Activated naive CD8-positive, alpha-beta T cell treated with anti-CD3 and anti-CD28 coated beads, Interleukin-2, amount 50 U/mL, for 16 hours (primary cell): ENCODE measurements around the gene MSMB.
"Not testable (repeated sequence)": the region's sequence is repeated elsewhere in the genome, so short reads cannot be mapped to it uniquely, and the experiment has no call there.

Source experiments
- DNase-seq: peaks from one replicate; pipeline ENCODE4 v3.0.0-alpha.2; 2020; ENCODE audit warnings: low read depth, low spot score

Gene MSMB

DNA sequence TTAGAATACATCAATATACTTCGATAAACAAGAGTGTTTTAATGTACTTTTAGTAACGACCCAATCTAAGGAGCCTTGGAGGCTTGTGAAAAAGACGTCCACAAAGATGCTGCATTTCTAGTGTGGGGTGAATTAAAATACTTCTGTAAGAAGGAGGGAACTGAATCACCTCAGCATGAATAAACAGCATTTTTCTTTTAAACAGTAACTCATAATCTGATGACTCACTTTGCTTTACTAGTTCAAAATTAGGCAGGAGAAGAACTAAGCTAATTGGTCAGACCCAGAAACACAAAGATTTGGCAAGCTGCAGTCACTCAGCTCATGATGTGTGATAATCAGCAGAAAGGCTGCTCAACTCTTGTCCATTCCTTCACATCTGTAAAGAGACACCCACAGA lies 39.9 kb downstream of the MSMB start:
- DNase-seq = no peak

DNA sequence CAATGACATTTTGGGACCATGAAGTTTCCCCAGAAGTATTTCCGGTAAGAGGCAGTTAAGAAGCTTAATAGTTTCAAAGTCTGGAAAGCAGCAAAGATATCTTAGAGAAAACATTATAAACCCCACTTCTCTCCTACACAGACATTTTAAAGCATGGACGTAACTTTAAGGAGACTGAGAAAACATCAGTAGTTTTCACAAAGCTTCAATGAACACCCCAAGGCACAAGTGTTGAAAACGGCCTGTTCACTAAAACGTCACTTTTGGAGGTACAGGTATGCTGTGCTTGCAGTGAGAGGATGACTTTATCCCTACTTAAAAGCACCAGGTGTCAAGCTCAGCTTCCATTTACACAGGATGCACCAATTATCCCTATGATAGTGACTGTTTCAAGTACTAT lies 40.7 kb downstream of the MSMB start:
- no peak for DNase-seq

DNA sequence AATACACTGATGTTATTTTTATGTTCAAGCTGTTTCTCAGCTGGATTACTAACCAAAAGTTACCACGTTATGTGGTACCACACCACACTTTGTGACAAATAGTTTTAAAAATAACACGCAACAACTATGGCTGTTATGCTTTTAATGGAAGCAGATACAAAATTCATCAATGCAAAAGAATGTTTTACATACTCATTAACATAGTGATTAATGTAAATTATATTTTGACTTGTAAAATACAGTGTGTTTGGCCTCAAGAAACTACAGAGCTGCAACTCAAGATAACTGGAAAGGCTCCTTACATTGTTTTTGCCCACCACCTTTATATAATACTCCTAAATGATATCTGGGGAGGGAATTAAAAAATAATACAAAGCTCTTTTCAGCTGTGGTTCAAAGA lies 41.1 kb downstream of the MSMB start:
- no peak for DNase-seq

DNA sequence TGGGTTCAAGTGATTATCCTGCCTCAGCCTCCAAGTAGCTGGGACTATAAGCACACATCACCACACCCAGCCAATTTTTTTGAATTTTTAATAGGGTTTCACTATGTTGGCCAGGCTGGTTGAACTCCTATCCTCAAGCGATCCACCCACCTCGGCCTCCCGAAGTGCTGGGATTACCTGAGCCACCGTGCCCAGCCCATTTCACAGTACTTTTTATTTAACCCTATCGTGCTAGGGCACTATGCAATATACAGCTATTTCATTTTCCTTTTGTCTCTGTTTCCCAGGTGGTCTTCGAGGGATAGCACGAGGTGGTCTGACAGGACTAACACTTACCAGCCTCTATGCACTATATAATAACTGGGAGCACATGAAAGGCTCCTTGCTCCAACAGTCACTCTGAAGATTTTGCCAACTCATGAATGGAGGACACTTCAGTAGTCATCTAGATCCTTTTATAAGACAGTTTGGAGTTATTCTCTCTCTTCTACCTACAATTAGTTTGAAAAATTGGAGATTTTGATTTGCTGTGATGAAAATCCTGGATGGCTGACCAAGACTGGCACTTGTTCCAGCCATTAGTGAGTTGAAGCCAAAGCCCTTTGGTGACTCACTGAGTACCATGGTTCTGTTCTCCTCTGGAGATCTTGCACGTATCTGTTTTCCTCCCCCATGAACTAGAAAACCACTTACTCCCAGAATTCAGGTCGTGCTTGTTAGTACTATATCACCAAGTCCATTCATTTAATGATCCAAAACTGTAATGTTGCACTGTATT lies 43.0 kb downstream of the MSMB start:
- DNase-seq = no peak

DNA sequence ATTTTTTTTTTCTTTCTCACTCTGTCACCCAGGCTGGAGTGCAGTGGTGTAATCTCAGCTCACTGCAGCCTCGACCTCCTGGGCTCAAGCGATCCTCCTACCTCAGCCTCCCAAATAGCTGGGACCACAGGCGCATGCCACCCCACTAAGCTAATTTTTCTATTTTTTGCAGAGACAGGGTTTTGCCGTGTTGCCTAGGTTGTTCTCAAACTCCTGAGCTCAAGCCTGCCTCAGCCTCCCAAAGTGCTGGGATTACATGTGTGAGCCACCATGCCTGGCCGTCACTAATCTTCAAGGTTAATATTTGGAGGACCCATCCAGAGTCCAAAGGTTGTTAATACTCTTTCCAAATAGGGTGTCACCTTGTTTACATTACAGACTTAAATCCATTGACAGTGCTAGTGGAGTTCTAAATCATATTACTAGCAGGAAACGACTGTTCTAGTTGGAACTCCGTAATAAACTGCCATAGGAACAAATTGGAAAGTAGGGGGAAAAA lies 43.8 kb downstream of the MSMB start:
- DNase-seq = not testable (repeated sequence)

DNA sequence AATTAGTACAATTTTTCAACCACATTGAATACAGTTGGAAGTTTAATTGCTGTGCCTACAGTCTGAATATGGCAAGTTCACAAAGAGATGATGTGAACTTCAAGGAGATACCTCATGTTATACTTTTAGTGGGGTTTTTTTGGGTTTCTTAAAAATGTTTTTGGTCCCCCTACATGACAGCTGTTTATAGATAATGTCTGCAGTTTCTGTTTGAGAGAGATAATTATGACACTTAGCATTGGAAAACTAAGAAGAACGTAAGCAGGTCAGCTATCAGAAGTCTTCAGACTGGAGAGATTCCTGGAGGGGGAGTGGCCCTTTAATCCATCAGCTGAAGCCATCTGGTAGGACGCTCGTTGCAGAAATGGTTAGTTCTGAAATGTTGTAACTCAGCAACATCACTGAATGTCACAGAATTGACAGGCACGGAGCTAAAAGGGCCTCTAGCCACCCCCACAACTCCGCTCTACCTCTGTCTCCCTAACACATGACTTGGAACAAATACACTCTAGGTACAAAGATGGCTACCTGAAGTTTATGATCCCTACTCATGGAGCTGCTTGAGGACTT lies 44.8 kb downstream of the MSMB start:
- DNase-seq = no peak

DNA sequence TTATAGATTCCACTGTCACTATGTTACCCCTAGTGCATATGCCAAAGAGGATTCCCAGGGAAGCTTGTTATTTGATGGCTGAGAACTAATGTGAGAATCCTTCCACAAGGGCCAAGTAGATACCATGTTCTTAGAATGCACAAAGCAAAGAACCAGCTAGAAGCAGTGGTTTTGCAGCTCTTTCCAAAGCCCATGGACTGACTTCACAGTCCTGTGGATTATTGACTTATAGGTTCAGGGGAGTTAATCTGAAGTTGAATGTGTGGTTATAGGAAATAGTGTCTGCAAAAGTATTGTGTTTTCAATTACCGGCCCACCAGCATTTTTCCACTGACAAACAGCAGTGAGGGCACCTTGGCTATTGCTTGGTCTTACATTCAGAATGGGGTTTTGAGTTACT lies 45.5 kb downstream of the MSMB start:
- no peak for DNase-seq

DNA sequence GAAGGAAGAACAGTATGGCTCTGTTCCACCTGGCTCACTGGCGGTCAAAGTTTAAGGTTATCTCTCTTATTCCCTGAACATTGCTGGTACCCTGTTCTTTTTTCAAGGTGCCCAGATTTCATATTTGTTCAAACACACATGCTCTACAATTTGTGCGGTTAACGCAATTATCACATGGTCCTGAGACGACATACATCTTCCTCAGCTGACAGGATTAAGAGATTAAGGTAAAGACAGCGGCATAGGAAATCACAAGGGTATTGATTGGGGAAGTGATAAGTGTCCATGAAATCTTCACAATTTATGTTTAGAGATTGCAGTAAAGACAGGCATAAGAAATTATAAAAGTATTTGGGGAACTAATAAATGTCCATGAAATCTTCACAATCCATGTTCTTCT lies 46.1 kb downstream of the MSMB start:
- DNase-seq = not testable (repeated sequence)

DNA sequence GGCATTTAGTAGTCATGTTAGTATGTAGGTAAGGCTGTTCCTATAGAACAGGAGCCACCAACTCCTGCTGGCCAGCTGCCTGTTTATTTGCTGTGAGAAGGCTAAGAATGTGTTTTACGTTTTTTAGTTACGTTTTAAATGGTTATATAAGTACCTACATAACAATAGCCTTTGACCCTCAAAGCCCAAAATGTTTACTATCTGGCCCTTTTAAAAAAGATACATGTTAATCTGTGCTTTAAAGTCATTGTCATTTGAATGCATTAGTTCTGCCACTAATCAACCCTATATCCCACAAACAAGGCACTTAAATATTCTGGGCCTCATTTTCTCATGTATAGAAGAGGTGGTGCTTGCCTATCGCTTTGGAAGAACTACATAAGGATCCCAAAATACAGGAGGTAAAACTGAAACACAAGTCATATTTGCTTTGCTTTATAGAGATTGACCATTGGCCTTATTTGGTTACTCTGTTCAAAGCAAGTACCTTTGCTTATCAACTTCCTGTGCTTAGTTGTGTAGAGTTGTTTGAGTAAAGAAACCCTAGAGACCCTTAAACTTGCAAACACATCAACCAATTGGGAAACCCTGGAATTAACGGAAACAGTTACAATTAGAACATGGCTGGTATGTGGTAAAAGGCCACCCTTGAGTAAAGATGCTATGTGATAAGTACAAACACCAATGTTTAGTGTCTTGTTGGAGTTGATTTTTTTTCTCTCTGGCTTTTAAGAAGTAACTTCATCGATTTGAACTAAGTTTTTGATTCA lies 47.9 kb downstream of the MSMB start:
- no peak for DNase-seq

DNA sequence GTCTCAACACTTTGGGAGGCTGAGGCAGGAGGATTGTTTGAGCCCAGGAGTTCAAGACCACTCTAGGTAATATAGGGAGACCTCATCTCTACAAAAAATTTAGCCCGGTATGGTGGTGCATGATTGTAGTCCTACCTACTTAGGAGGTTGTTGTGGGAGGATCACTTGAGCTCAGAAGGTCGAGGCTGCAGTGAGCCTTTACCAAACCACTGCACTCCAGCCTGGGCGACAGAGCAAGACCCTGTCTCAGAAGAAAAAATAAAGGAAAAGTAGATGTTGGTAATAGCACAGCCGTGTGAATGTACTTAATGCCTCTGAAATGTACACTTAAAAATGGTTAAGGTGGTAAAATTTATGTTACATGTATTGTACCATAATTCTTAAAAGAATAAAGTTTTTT lies 48.5 kb downstream of the MSMB start:
- DNase-seq = no peak

DNA sequence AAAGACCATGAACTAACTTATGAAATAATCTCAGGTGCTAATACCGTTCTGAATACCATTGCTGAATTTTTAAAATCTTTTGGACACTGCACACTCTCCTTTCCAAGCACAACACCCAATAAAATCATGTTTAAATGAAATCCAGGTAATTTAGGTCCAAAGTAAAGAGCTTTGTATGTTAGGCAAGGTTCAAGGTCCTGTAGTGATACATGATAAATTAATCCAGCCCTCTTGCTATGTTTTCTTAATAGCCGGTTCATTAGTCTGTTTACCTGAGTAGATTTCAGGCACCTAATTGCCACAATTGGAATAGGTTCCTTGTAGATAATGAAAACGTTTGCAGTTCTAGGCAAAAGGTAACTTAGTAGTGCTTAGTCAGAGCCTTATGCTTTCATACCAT lies 60.5 kb downstream of the MSMB start:
- DNase-seq = not testable (repeated sequence)

DNA sequence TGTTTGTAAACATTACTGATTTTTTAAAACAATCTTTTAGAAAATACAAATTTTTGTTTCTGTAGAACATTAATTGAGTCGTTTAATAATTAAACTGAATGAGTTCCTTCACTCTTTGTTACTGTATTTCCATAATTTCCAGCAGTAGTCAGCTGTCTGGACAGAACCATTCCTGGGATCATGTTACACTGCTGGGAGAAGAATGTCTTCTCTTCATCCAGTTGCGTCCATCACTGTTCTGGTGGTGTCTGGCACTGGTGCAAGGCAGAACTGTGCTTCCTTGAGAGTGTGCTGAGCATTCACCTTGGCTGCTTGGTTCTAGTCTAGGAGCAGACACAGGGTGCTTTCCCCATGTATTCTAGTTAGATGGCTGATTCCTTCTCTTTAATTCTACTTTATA lies 61.6 kb downstream of the MSMB start:
- DNase-seq = not testable (repeated sequence)

DNA sequence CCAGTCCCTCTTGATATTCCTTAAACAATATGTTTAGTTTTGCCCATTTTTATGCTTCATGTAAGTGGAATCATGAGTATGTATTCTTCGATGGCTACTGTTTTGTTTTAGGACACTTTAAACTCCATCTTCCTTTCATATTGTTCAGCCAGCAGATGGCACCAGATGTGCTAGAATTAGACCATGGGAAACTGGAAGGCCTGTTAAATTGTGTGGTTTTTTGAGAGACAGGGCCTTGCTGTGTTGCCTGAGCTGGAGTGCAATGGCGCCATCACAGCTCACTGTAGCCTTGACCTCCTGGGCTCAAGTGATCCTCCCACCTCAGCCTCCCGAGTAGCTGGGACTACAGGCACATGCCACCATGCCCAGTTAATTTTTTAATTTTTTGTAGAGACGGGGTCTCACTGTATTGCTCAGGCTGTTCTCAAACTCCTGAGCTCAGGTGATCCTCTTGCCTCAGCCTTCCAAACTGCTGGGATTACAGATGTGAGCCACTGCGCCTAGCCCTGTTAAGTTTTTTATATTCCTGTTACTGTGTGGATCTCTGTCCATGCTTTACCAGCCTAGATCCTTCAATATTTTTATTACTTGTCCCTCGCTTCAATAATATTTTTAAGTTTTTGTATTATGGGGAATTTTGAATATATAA lies 62.4 kb downstream of the MSMB start:
- not testable (repeated sequence) for DNase-seq
